CD4-positive, alpha-beta T cell treated with Interleukin-10 for 1 hour (primary cell): Measurements from ENCODE around the gene GADD45GIP1.
"Not testable (repeated sequence)": the region's sequence is repeated elsewhere in the genome, so short reads cannot be mapped to it uniquely, and the experiment has no call there.

Source experiments
- DNase-seq: peaks from one replicate; pipeline ENCODE4 v3.0.0-alpha.2; 2020

Gene GADD45GIP1

GRCh38 chr19:12938779-12939601 is 18.0 kb downstream of the GADD45GIP1 start:
- DNase-seq, result peak; percentile 55

GRCh38 chr19:12937927-12938778 is 18.9 kb downstream of the GADD45GIP1 start, which contains the start of gene CALR:
TSS of gene CALR (plus strand) at chr19:12938609. CDS start at chr19:12938680, 71 bp downstream.
- peak; percentile 100 for DNase-seq

GRCh38 chr19:12937093-12937926 is 19.7 kb downstream of the GADD45GIP1 start:
- no peak for DNase-seq

GRCh38 chr19:12936582-12936981 is 20.4 kb downstream of the GADD45GIP1 start:
- DNase-seq, result no peak

GRCh38 chr19:12935071-12935470 is 22.0 kb downstream of the GADD45GIP1 start:
- DNase-seq, result no peak

- DNase-seq, result peak; percentile 90
These were observed 23.5 kb downstream of the GADD45GIP1 start, which contains the start of gene FARSA for GRCh38 chr19:12933287-12934072. TSS of gene FARSA (minus strand) at chr19:12933711. CDS start at chr19:12933696, 15 bp downstream.

GRCh38 chr19:12932392-12933286 is 24.4 kb downstream of the GADD45GIP1 start:
- DNase-seq, result no peak

- DNase-seq, result no peak
These were observed 26.9 kb downstream of the GADD45GIP1 start for GRCh38 chr19:12930002-12930645.

GRCh38 chr19:12924621-12925310 is 32.3 kb downstream of the GADD45GIP1 start:
- DNase-seq, result no peak

- no peak for DNase-seq
These were observed 34.1 kb downstream of the GADD45GIP1 start for GRCh38 chr19:12922959-12923358.

GRCh38 chr19:12921047-12921446 is 36.0 kb downstream of the GADD45GIP1 start:
- DNase-seq, result no peak

GRCh38 chr19:12918253-12918652 is 38.8 kb downstream of the GADD45GIP1 start:
- DNase-seq, result no peak

- DNase-seq, result not testable (repeated sequence)
These were observed 41.2 kb downstream of the GADD45GIP1 start for GRCh38 chr19:12915860-12916259.

GRCh38 chr19:12913851-12914690 is 43.0 kb downstream of the GADD45GIP1 start:
- DNase-seq, result peak; percentile 67

GRCh38 chr19:12913011-12913561 is 43.9 kb downstream of the GADD45GIP1 start:
- no peak for DNase-seq

GRCh38 chr19:12912571-12912970 is 44.5 kb downstream of the GADD45GIP1 start:
- no peak for DNase-seq

GRCh38 chr19:12907166-12907565 is 49.9 kb downstream of the GADD45GIP1 start:
- DNase-seq, result no peak
